ENCODE measurements around the gene RAB11FIP2.

GRCh38 chr10:117967149-117967650 lies 79.5 kb downstream of the RAB11FIP2 start:
- TF ChIP-seq CTCF (IDR thresholded peaks at IDR 0.05; ENCODE audit: low read depth, low read length, poor library complexity, severe bottlenecking) (no peak), EZH2phosphoT487 (IDR thresholded peaks at IDR 0.05; ENCODE audit: borderline replicate concordance, low read length) (no peak)

All from DOHH2 (cell line).